GM21576 (cell line): ENCODE data around the gene CHST11.

Experiments
- ATAC-seq: cut with Tn5 transposase; IDR thresholded peaks from one replicate; pipeline ENCODE4 v1.9.1; 2021; ENCODE audit warnings: mild to moderate bottlenecking, moderate library complexity; ENCODE audit not compliant: unreplicated experiment

The CHST11 gene

GRCh38 chr12:104709692-104710435 is 253.1 kb downstream of the CHST11 start:
- no peak for ATAC-seq

GRCh38 chr12:104710940-104711689 is 254.4 kb downstream of the CHST11 start:
- ATAC-seq, result no peak

- ATAC-seq, result no peak
These were observed 255.7 kb downstream of the CHST11 start for GRCh38 chr12:104712477-104712876.

- ATAC-seq, result no peak
These were observed 256.2 kb downstream of the CHST11 start for GRCh38 chr12:104712968-104713367.

- no peak for ATAC-seq
These were observed 256.7 kb downstream of the CHST11 start for GRCh38 chr12:104713444-104713843.

GRCh38 chr12:104714369-104714768 is 257.6 kb downstream of the CHST11 start:
- no peak for ATAC-seq

GRCh38 chr12:104716172-104716571 is 259.4 kb downstream of the CHST11 start:
- no peak for ATAC-seq

- ATAC-seq, result no peak
These were observed 261.7 kb downstream of the CHST11 start for GRCh38 chr12:104718304-104718929.

GRCh38 chr12:104719700-104720338 is 263.1 kb downstream of the CHST11 start:
- no peak for ATAC-seq

- ATAC-seq, result no peak
These were observed 263.7 kb downstream of the CHST11 start for GRCh38 chr12:104720339-104721038.

GRCh38 chr12:104721039-104721405 is 264.3 kb downstream of the CHST11 start:
- no peak for ATAC-seq

GRCh38 chr12:104721936-104722335 is 265.2 kb downstream of the CHST11 start:
- ATAC-seq, result no peak

GRCh38 chr12:104722601-104723534 is 266.1 kb downstream of the CHST11 start:
- ATAC-seq, result no peak

GRCh38 chr12:104723895-104724294 is 267.1 kb downstream of the CHST11 start:
- no peak for ATAC-seq

- ATAC-seq, result no peak
These were observed 268.3 kb downstream of the CHST11 start for GRCh38 chr12:104724992-104725585.

GRCh38 chr12:104725610-104726009 is 268.9 kb downstream of the CHST11 start:
- no peak for ATAC-seq

- ATAC-seq, result no peak
These were observed 271.1 kb downstream of the CHST11 start for GRCh38 chr12:104727726-104728465.

- no peak for ATAC-seq
These were observed 272.3 kb downstream of the CHST11 start for GRCh38 chr12:104729091-104729490.
